Measurements from ENCODE around the gene CAP2.
"Not testable (repeated sequence)": the region's sequence is repeated elsewhere in the genome, so short reads cannot be mapped to it uniquely, and the experiment has no call there.

The CAP2 gene

GRCh38 chr6:17584241-17584803 is 190.9 kb downstream of the CAP2 start:
- peak; percentile 60 for TF ChIP-seq CTCF (conservative IDR thresholded peaks at IDR 0.05; ENCODE audit: low read depth, low read length)
- peak; percentile 64 for DNase-seq (ENCODE audit: low read depth)

GRCh38 chr6:17585766-17586490 is 192.5 kb downstream of the CAP2 start:
- H3K4me3 ChIP-seq (ENCODE audit: low read length) = no peak overlapping the region
- peak; percentile 25 for TF ChIP-seq CTCF (conservative IDR thresholded peaks at IDR 0.05; ENCODE audit: low read depth, low read length)
- DNase-seq (ENCODE audit: low read depth) = no peak

More at GRCh38 chr6:17584241-17584803, 190.9 kb downstream of the CAP2 start:
- H3K4me3 ChIP-seq (ENCODE audit: low read length) = no peak overlapping the region

DNA sequence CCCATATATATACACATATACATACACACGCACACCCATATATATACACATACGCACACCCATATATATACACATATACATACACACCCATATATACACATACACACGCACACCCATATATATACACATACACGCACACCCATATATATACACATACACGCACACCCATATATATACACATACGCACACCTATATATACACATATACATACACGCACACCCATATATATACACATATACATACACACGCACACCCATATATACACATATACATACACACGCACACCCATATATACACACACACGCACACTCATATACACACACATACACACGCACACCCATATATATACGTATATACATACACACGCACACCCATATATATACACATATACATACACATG is 193.2 kb downstream of the CAP2 start:
- DNase-seq (ENCODE audit: low read depth); H3K4me3 ChIP-seq (ENCODE audit: low read length): not testable (repeated sequence)

- no peak for DNase-seq (ENCODE audit: low read depth)
- no peak for TF ChIP-seq CTCF (conservative IDR thresholded peaks at IDR 0.05; ENCODE audit: low read depth, low read length)
Observed at GRCh38 chr6:17588011-17588410, 194.6 kb downstream of the CAP2 start.

GRCh38 chr6:17589406-17590096 is 196.2 kb downstream of the CAP2 start:
- peak; percentile 48 for DNase-seq (ENCODE audit: low read depth)
- peak; percentile 23 for TF ChIP-seq CTCF (conservative IDR thresholded peaks at IDR 0.05; ENCODE audit: low read depth, low read length)
- H3K4me3 ChIP-seq (ENCODE audit: low read length) = no peak overlapping the region

More at GRCh38 chr6:17588011-17588410, 194.6 kb downstream of the CAP2 start:
- no peak overlapping the region for H3K4me3 ChIP-seq (ENCODE audit: low read length)

DNA sequence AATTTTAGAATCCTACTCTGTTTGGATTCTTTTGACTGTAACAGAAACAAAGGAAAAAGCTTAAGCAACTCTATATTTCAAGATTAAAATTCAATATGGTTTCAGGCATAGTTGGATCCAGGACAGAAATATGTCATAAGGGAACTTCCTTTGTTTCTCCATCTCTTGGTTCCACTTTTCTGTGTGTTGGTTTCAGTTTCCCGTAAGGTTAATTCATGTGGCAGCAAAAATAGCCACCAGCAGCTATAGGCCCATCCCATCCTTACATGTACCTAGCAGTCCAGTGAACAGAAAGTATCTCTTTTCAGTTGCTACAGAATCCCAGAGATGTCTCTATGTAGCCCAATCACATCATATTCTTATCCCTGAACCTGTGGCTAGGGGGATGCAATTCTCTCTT is 197.9 kb downstream of the CAP2 start:
- no peak overlapping the region for H3K4me3 ChIP-seq (ENCODE audit: low read length)
- no peak for TF ChIP-seq CTCF (conservative IDR thresholded peaks at IDR 0.05; ENCODE audit: low read depth, low read length)
- DNase-seq (ENCODE audit: low read depth) = no peak

GRCh38 chr6:17593246-17593645 is 199.9 kb downstream of the CAP2 start:
- no peak for DNase-seq (ENCODE audit: low read depth)

More at GRCh38 chr6:17593246-17593645, 199.9 kb downstream of the CAP2 start:
- H3K4me3 ChIP-seq (ENCODE audit: low read length) = no peak overlapping the region
- TF ChIP-seq CTCF (conservative IDR thresholded peaks at IDR 0.05; ENCODE audit: low read depth, low read length) = no peak

Measured in retinal pigment epithelial cell (primary cell).